Osteoblast (primary cell): ENCODE measurements around the gene CHSY3. TPM values are rescaled to one million over a fixed set of nuclear protein-coding genes. Genes with fewer than 3 reads are reported as not detected.

Source experiments
- DNase-seq: peaks from one replicate; pipeline ENCODE4 v3.0.0; 2011; ENCODE audit warnings: low spot score, mixed read lengths; ENCODE audit not compliant: insufficient read length; ENCODE audit errors: missing footprints
- H2AFZ ChIP-seq: 2 replicates; pipeline ENCODE4 v1.6.0; 2011; ENCODE audit warnings: mild to moderate bottlenecking, low read length
- H3K27ac ChIP-seq: 2 replicates; pipeline ENCODE4 v1.5.1; 2011; ENCODE audit warnings: mild to moderate bottlenecking, low read depth, low read length, moderate library complexity
- H3K27me3 ChIP-seq: 2 replicates; pipeline ENCODE4 v1.6.0; 2012; ENCODE audit warnings: mild to moderate bottlenecking, control low read depth, inconsistent platforms, low read length, moderate library complexity; ENCODE audit not compliant: insufficient read depth
- H3K36me3 ChIP-seq: 2 replicates; pipeline ENCODE4 v1.5.1; 2011; ENCODE audit warnings: mild to moderate bottlenecking, low read length, control low read depth, moderate library complexity; ENCODE audit not compliant: insufficient read depth
- H3K4me1 ChIP-seq: 2 replicates; pipeline ENCODE4 v1.5.1; 2011; ENCODE audit warnings: mild to moderate bottlenecking, low read length, control low read depth, moderate library complexity; ENCODE audit not compliant: insufficient read depth
- H3K4me2 ChIP-seq: 2 replicates; pipeline ENCODE4 v1.6.0; 2011; ENCODE audit warnings: mild to moderate bottlenecking, low read length; ENCODE audit not compliant: insufficient read depth
- H3K4me3 ChIP-seq: fragments of 200-600 bp; sonication (generic); 3 replicates; pipeline ENCODE4 v1.5.1; 2012; ENCODE audit warnings: mild to moderate bottlenecking, low read length, inconsistent platforms; ENCODE audit not compliant: insufficient read depth
- H3K79me2 ChIP-seq: 2 replicates; pipeline ENCODE4 v1.6.0; 2012; ENCODE audit warnings: mild to moderate bottlenecking, low read length, control low read depth, inconsistent platforms; ENCODE audit not compliant: insufficient read depth
- H3K9me3 ChIP-seq: 2 replicates; pipeline ENCODE4 v1.5.1; 2011; ENCODE audit warnings: low read depth, low read length, control low read depth
- H4K20me1 ChIP-seq: 2 replicates; pipeline ENCODE4 v1.6.0; 2012; ENCODE audit warnings: mild to moderate bottlenecking, low read length, control low read depth; ENCODE audit not compliant: insufficient read depth
- CTCF ChIP-seq: IDR thresholded peaks from 2 replicates; pipeline ENCODE4 v1.5.1; 2011; ENCODE audit warnings: mild to moderate bottlenecking, low read depth, low read length, moderate library complexity; ENCODE audit errors: extremely low read depth
- total RNA-seq: library from RNA; depleted of rRNA; stranded (reverse); fragments of >200 nt; gene quantifications from 2 replicates; pipeline ENCODE4 v1.2.3, GENCODE V29; 2012

Gene CHSY3
- total RNA-seq, 1 donor = 12.3 TPM

- H3K4me2 ChIP-seq = no peak overlapping the region
- H3K4me1 ChIP-seq = peaks cover 7% of the 10 kb centered on the region
- no peak overlapping the region for H2AFZ ChIP-seq
- no peak for TF ChIP-seq CTCF
- no peaks in the 10 kb centered on the region for H3K27me3 ChIP-seq
- H3K27ac ChIP-seq = no peak overlapping the region
- no peak overlapping the region for H3K4me3 ChIP-seq
- H3K79me2 ChIP-seq = peaks cover 7% of the 10 kb centered on the region
- H3K36me3 ChIP-seq = no peaks in the 10 kb centered on the region
- no peaks in the 10 kb centered on the region for H4K20me1 ChIP-seq
- H3K9me3 ChIP-seq = no peaks in the 10 kb centered on the region
- DNase-seq = no peak
These were observed 54.3 kb downstream of the CHSY3 start for GRCh38 chr5:129958581-129958980.

GRCh38 chr5:129960831-129961230 is 56.6 kb downstream of the CHSY3 start:
- Histone ChIP-seq H3K9me3 (no peaks in the 10 kb centered on the region), H2AFZ (no peak overlapping the region), H3K79me2 (peaks cover 11% of the 10 kb centered on the region), H3K4me3 (no peak overlapping the region), H3K27ac (no peak overlapping the region), H3K4me2 (no peak overlapping the region), H3K27me3 (no peaks in the 10 kb centered on the region), H4K20me1 (no peaks in the 10 kb centered on the region), H3K36me3 (no peaks in the 10 kb centered on the region), H3K4me1 (peaks cover 14% of the 10 kb centered on the region)
- no peak for DNase-seq
- no peak for TF ChIP-seq CTCF

- peaks cover 14% of the 10 kb centered on the region for H3K4me1 ChIP-seq
- no peak for TF ChIP-seq CTCF
- H3K36me3 ChIP-seq = no peaks in the 10 kb centered on the region
- no peak overlapping the region for H3K4me3 ChIP-seq
- H3K79me2 ChIP-seq = peaks cover 8% of the 10 kb centered on the region
- no peaks in the 10 kb centered on the region for H3K27me3 ChIP-seq
- no peaks in the 10 kb centered on the region for H4K20me1 ChIP-seq
- H3K27ac ChIP-seq = no peak overlapping the region
- no peaks in the 10 kb centered on the region for H3K9me3 ChIP-seq
- H2AFZ ChIP-seq = no peak overlapping the region
- no peak for DNase-seq
- no peak overlapping the region for H3K4me2 ChIP-seq
These were observed 58.2 kb downstream of the CHSY3 start for GRCh38 chr5:129962506-129962905.

- H2AFZ ChIP-seq = peak overlapping the region; percentile 21
- no peaks in the 10 kb centered on the region for H3K27me3 ChIP-seq
- H3K4me2 ChIP-seq = peak overlapping the region; percentile 66
- H3K36me3 ChIP-seq = no peaks in the 10 kb centered on the region
- H3K27ac ChIP-seq = peak overlapping the region; percentile 81
- no peak for TF ChIP-seq CTCF
- H4K20me1 ChIP-seq = no peaks in the 10 kb centered on the region
- peaks cover 14% of the 10 kb centered on the region for H3K4me1 ChIP-seq
- peak overlapping the region; percentile 20 for H3K4me3 ChIP-seq
- no peaks in the 10 kb centered on the region for H3K9me3 ChIP-seq
- peaks cover 8% of the 10 kb centered on the region for H3K79me2 ChIP-seq
- no peak for DNase-seq
These were observed 59.1 kb downstream of the CHSY3 start for GRCh38 chr5:129963359-129963758.
